Nephron (organoid): ENCODE measurements around the gene GPC3.
A peak's percentile ranks its signal among the peaks of the same experiment; 100 is the strongest.
"Not testable (repeated sequence)": the region's sequence is repeated elsewhere in the genome, so short reads cannot be mapped to it uniquely, and the experiment has no call there.

Experiments used
- H3K27ac Mint-ChIP-seq, 3 experiments: 2 replicates each; pipeline ENCODE4 v1.8.0; 2020; ENCODE audit warnings: mixed read lengths in 3 of 3, mild to moderate bottlenecking in 2 of 3, moderate library complexity in 1 of 3
- H3K27me3 Mint-ChIP-seq: 2 replicates; pipeline ENCODE4 v1.8.0; 2021; ENCODE audit warnings: low read depth, mild to moderate bottlenecking, moderate library complexity, mixed read lengths
- H3K36me3 Mint-ChIP-seq: 2 replicates; pipeline ENCODE4 v1.8.0; 2020; ENCODE audit warnings: low read depth, mixed read lengths
- H3K4me1 Mint-ChIP-seq: 2 replicates; pipeline ENCODE4 v1.8.0; 2020; ENCODE audit warnings: mixed read lengths
- H3K4me3 Mint-ChIP-seq, 3 experiments: 2 replicates each; pipeline ENCODE4 v1.8.0; 2020; ENCODE audit warnings: mild to moderate bottlenecking in 3 of 3, mixed read lengths in 3 of 3, moderate library complexity in 2 of 3
- H3K9me3 Mint-ChIP-seq: 2 replicates; pipeline ENCODE4 v1.8.0; 2020; ENCODE audit warnings: mixed read lengths
- CTCF ChIP-seq, 3 experiments: fragments of 200-600 bp; sonication (generic); IDR thresholded peaks; one replicate each; pipeline ENCODE4 v1.5.0; 2021; ENCODE audit warnings: antibody characterized with exemption in 3 of 3; ENCODE audit not compliant: unreplicated experiment in 3 of 3

GPC3 gene

GRCh38 chrX:133527825-133528224, 457.6 kb downstream of the GPC3 start:
- no peaks in the 10 kb centered on the region for H3K9me3 Mint-ChIP-seq
- H3K27me3 Mint-ChIP-seq: no peaks in the 10 kb centered on the region
- no peak overlapping the region for H3K4me3 Mint-ChIP-seq
- peaks cover 25% of the 10 kb centered on the region for H3K4me1 Mint-ChIP-seq
- TF ChIP-seq CTCF (IDR thresholded peaks at IDR 0.05; ENCODE audit: unreplicated experiment in 3 of 3): no peak
- H3K27ac Mint-ChIP-seq: no peak overlapping the region
- peaks cover 10% of the 10 kb centered on the region for H3K36me3 Mint-ChIP-seq

- Mint-ChIP-seq H3K36me3 (peaks cover 6% of the 10 kb centered on the region), H3K4me3 (no peak overlapping the region), H3K4me1 (peaks cover 27% of the 10 kb centered on the region), H3K9me3 (no peaks in the 10 kb centered on the region), H3K27me3 (no peaks in the 10 kb centered on the region), H3K27ac (peak overlapping the region in 1 of 3 experiments; percentile 6)
- TF ChIP-seq CTCF (IDR thresholded peaks at IDR 0.05; ENCODE audit: unreplicated experiment in 3 of 3): no peak
Measured at GRCh38 chrX:133527415-133527814, 458.0 kb downstream of the GPC3 start.

GRCh38 chrX:133526773-133527172, 458.6 kb downstream of the GPC3 start:
- not testable (repeated sequence) for H3K27ac Mint-ChIP-seq, H3K4me3 Mint-ChIP-seq, H3K27me3 Mint-ChIP-seq, H3K36me3 Mint-ChIP-seq, H3K9me3 Mint-ChIP-seq
- peaks cover 29% of the 10 kb centered on the region for H3K4me1 Mint-ChIP-seq

- Mint-ChIP-seq H3K4me1 (peaks cover 31% of the 10 kb centered on the region), H3K36me3 (no peaks in the 10 kb centered on the region), H3K4me3 (no peak overlapping the region), H3K27me3 (no peaks in the 10 kb centered on the region), H3K9me3 (peaks cover 3% of the 10 kb centered on the region), H3K27ac (peak overlapping the region; percentile 20 to 68 (median 68))
- no peak for TF ChIP-seq CTCF (IDR thresholded peaks at IDR 0.05; ENCODE audit: unreplicated experiment in 3 of 3)
Measured at GRCh38 chrX:133523526-133523925, 461.9 kb downstream of the GPC3 start.

GRCh38 chrX:133523081-133523487, 462.3 kb downstream of the GPC3 start:
- Mint-ChIP-seq H3K9me3 (peaks cover 5% of the 10 kb centered on the region), H3K4me1 (peaks cover 31% of the 10 kb centered on the region), H3K27ac (peak overlapping the region; percentile 20 to 68 (median 68))

GRCh38 chrX:133516686-133517085, 468.7 kb downstream of the GPC3 start:
- Mint-ChIP-seq H3K4me3 (no peak overlapping the region), H3K36me3 (no peaks in the 10 kb centered on the region), H3K27me3 (no peaks in the 10 kb centered on the region), H3K4me1 (peaks cover 21% of the 10 kb centered on the region), H3K9me3 (peaks cover 6% of the 10 kb centered on the region), H3K27ac (no peak overlapping the region)
- TF ChIP-seq CTCF (IDR thresholded peaks at IDR 0.05; ENCODE audit: unreplicated experiment in 3 of 3): no peak

More at GRCh38 chrX:133523081-133523487, 462.3 kb downstream of the GPC3 start:
- TF ChIP-seq CTCF (IDR thresholded peaks at IDR 0.05; ENCODE audit: unreplicated experiment in 3 of 3): no peak
- H3K4me3 Mint-ChIP-seq: no peak overlapping the region
- no peaks in the 10 kb centered on the region for H3K27me3 Mint-ChIP-seq
- no peaks in the 10 kb centered on the region for H3K36me3 Mint-ChIP-seq
